WI38 (cell line): Measurements from ENCODE around the gene OTOG.

Experiments
- H3K4me3 ChIP-seq: 2 replicates; pipeline ENCODE4 v1.5.1; 2011; ENCODE audit warnings: low read depth, mild to moderate bottlenecking, control low read depth, low read length
- CTCF ChIP-seq: IDR thresholded peaks from 2 replicates; pipeline ENCODE4 v1.5.1; 2012; ENCODE audit warnings: low read depth, mild to moderate bottlenecking, control low read depth, low read length

OTOG gene

GRCh38 chr11:17560281-17561110, 13.4 kb downstream of the OTOG start:
- no peak for TF ChIP-seq CTCF
- H3K4me3 ChIP-seq, result no peak overlapping the region

- TF ChIP-seq CTCF, result no peak
- H3K4me3 ChIP-seq, result no peak overlapping the region
These were observed 14.0 kb downstream of the OTOG start for GRCh38 chr11:17561111-17561415.

GRCh38 chr11:17561526-17561925, 14.5 kb downstream of the OTOG start:
- no peak overlapping the region for H3K4me3 ChIP-seq
- TF ChIP-seq CTCF, result no peak

- no peak for TF ChIP-seq CTCF
- no peak overlapping the region for H3K4me3 ChIP-seq
These were observed 16.2 kb downstream of the OTOG start for GRCh38 chr11:17563231-17563646.

GRCh38 chr11:17563961-17564686, 17.1 kb downstream of the OTOG start:
- TF ChIP-seq CTCF, result no peak
- H3K4me3 ChIP-seq, result no peak overlapping the region

- no peak for TF ChIP-seq CTCF
- H3K4me3 ChIP-seq, result no peak overlapping the region
These were observed 17.6 kb downstream of the OTOG start for GRCh38 chr11:17564687-17565042.

GRCh38 chr11:17568944-17569343, 21.9 kb downstream of the OTOG start:
- no peak for TF ChIP-seq CTCF
- no peak overlapping the region for H3K4me3 ChIP-seq
